Measurements from ENCODE around the gene RNF181.

DNA sequence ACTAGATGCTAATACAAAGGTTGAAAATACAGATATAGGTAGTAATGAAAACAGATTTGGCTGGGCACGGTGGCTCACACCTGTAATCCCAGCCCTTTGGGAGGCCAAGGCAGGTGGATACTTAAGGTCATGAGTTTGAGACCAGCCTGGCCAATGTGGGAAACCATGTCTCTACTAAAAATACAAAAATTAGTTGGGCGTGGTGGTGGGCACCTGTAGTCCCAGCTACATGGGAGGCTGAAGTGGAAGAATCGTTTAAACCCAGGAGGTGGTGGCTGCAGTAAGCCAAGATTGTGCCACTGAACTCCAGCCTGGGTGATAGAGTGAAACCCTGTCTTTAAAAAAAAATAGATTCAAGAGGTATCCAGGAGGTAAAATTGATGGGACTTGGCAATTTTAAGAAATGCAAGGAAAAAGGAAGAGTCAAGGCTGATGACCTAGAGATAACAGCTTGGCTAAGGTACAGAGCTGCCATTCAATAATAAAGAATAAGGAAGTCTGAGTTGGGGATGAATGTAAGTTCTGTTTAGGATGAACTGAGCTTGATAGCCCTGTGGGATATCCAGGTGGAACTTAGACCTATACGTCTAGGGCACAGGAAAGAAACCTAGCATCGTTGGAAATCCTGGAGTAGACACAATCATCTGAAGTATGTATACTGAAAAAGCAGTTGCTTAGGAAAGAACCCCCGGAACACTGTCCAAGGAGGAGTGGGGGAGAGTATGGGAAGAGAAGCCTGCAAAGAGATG is 47.5 kb upstream of the RNF181 start:
- TF ChIP-seq, protein P1, sequence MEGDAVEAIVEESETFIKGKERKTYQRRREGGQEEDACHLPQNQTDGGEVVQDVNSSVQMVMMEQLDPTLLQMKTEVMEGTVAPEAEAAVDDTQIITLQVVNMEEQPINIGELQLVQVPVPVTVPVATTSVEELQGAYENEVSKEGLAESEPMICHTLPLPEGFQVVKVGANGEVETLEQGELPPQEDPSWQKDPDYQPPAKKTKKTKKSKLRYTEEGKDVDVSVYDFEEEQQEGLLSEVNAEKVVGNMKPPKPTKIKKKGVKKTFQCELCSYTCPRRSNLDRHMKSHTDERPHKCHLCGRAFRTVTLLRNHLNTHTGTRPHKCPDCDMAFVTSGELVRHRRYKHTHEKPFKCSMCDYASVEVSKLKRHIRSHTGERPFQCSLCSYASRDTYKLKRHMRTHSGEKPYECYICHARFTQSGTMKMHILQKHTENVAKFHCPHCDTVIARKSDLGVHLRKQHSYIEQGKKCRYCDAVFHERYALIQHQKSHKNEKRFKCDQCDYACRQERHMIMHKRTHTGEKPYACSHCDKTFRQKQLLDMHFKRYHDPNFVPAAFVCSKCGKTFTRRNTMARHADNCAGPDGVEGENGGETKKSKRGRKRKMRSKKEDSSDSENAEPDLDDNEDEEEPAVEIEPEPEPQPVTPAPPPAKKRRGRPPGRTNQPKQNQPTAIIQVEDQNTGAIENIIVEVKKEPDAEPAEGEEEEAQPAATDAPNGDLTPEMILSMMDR (IDR thresholded peaks at IDR 0.05), result no peak
- no peak for TF ChIP-seq EP300 (IDR thresholded peaks at IDR 0.05)
